Measurements from ENCODE around the gene MIA. TPM values are rescaled to one million over a fixed set of nuclear protein-coding genes. Genes with fewer than 3 reads are reported as not detected.

The MIA gene
- total RNA-seq, 4 donors from 2014 or later, result 2.8 TPM; not detected in 3

GRCh38 chr19:40800997-40801377, 25.7 kb downstream of the MIA start:
- H3K4me1 ChIP-seq, result peaks cover 5 to 38% of the 10 kb centered on the region in 2 donors
- TF ChIP-seq POLR2A (IDR thresholded peaks at IDR 0.05), result no peak
- TF ChIP-seq CTCF (IDR thresholded peaks at IDR 0.05), result no peak
- intact Hi-C loops (cut with DNase I; ENCODE audit: low total_unique reads), result no loop called here
- no peak for DNase-seq
- no peaks in the 10 kb centered on the region for H3K27me3 ChIP-seq
- H3K27ac ChIP-seq, result peak overlapping the region; percentile 94 to 97
- peak overlapping the region in 1 of 2 donors; percentile 82 for H3K4me3 ChIP-seq
- no peaks in the 10 kb centered on the region for H3K9me3 ChIP-seq
- no peaks in the 10 kb centered on the region for H3K36me3 ChIP-seq

GRCh38 chr19:40801426-40802299, 26.3 kb downstream of the MIA start:
- H3K4me1 ChIP-seq, result peaks cover 8 to 42% of the 10 kb centered on the region in 2 donors

GRCh38 chr19:40802300-40803169, 27.2 kb downstream of the MIA start:
- no peak for TF ChIP-seq CTCF (IDR thresholded peaks at IDR 0.05)
- Histone ChIP-seq H3K27ac (peak overlapping the region; percentile 94 to 97), H3K9me3 (no peaks in the 10 kb centered on the region), H3K4me1 (peaks cover 8 to 42% of the 10 kb centered on the region in 2 donors), H3K27me3 (no peaks in the 10 kb centered on the region), H3K36me3 (no peaks in the 10 kb centered on the region), H3K4me3 (peak overlapping the region in 1 of 2 donors; percentile 10)
- DNase-seq, result peak; percentile 65 to 73
- intact Hi-C loops (cut with DNase I; ENCODE audit: low total_unique reads), result no loop called here

More at GRCh38 chr19:40801426-40802299, 26.3 kb downstream of the MIA start:
- Histone ChIP-seq H3K4me3 (peak overlapping the region in 1 of 2 donors; percentile 82), H3K36me3 (no peaks in the 10 kb centered on the region), H3K9me3 (no peaks in the 10 kb centered on the region), H3K27me3 (no peaks in the 10 kb centered on the region), H3K27ac (peak overlapping the region; percentile 94 to 97)
- DNase-seq, result no peak
- intact Hi-C loops (cut with DNase I; ENCODE audit: low total_unique reads), result no loop called here
- TF ChIP-seq POLR2A (IDR thresholded peaks at IDR 0.05), result no peak
- TF ChIP-seq CTCF (IDR thresholded peaks at IDR 0.05), result no peak

GRCh38 chr19:40803170-40803856, 28.0 kb downstream of the MIA start:
- intact Hi-C loops (cut with DNase I; ENCODE audit: low total_unique reads), result no loop called here
- DNase-seq, result no peak
- TF ChIP-seq CTCF (IDR thresholded peaks at IDR 0.05) (no peak), POLR2A (IDR thresholded peaks at IDR 0.05) (no peak)
- H3K9me3 ChIP-seq, result no peaks in the 10 kb centered on the region
- no peaks in the 10 kb centered on the region for H3K36me3 ChIP-seq
- peak overlapping the region in 1 of 2 donors; percentile 15 for H3K4me3 ChIP-seq
- H3K27me3 ChIP-seq, result no peaks in the 10 kb centered on the region
- H3K4me1 ChIP-seq, result peaks cover 8 to 36% of the 10 kb centered on the region in 2 donors
- H3K27ac ChIP-seq, result peak overlapping the region; percentile 94 to 97
